HK-2 (cell line): Measurements from ENCODE around the gene PIP5K1C.
A peak's percentile ranks its signal among the peaks of the same experiment; 100 is the strongest.

Experiments used
- DNase-seq: peaks from one replicate; pipeline ENCODE4 v3.0.0-alpha.2; 2018; ENCODE audit not compliant: unreplicated experiment

PIP5K1C gene

DNA sequence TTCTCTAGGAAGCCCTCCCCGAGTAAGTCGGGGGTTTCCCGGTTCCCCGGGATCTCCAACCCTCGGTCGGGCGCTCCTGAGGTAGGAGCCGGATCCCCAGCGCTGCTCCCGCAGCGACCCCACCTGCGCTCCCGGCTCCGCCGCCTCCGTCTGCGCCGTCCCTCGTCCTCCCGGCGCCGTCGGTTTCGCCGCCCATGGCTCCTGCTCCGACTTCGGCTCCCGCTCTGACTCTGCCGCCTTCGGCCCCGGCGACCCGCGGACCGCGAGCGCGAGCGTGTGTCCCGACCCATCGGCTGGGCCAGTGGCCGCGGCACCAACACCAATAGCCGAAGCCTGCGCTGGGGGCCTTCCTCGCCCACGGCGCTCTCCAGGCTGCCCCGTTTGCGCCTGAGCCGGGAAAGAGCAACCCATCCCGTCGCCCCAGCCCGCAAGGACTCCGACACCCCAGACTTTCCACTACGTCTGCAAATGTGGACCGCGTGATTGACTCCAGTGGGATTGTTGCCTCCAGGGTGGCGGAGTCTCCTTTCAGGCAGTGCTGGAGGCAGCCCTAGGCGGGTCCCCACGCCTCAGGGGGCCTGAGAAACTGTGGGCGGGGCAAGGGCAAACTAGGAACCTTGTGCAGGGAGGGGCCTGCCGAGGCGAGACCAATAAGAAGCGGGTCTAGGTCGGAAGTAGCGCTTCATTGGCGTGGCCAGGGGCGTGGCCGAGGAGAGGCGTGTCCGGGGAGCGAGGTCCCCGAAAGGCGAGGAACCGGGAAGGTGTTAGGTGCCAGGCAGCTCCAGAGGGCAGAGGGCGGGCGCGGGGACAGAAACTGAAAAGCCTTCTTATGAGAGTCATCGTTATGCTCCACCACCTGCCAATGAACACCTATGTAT, 73.6 kb downstream of the PIP5K1C start, which contains the start of gene CACTIN:
Gene CACTIN, minus strand, starts transcription at position 318 of the 878 bp plus-strand sequence. Its CDS starts 28 bp downstream, at position 290.
- DNase-seq, result peak; percentile 98

DNA sequence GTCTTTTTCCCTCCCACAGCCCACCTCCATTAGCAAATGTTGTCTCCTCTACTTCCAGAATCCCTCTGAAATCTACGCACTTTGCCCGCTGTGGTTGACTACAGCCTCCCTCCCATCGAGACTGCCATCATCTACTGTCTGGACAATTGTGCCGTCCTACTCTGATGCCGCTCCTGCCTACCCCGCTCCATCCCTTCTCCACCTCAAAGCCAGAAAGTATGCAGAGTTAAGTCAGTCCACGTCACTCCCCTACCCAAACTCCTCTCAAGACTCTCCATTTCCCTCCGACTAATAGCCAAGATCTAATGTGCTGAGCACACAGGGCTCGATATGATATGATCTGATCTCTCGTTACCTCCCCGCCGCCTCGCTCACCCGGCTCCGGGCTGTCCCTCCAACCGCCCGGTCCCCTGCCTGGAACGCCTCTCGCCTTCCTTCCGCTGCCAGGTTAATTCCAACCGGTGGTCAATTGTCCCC, 74.2 kb downstream of the PIP5K1C start:
- DNase-seq, result no peak

DNA sequence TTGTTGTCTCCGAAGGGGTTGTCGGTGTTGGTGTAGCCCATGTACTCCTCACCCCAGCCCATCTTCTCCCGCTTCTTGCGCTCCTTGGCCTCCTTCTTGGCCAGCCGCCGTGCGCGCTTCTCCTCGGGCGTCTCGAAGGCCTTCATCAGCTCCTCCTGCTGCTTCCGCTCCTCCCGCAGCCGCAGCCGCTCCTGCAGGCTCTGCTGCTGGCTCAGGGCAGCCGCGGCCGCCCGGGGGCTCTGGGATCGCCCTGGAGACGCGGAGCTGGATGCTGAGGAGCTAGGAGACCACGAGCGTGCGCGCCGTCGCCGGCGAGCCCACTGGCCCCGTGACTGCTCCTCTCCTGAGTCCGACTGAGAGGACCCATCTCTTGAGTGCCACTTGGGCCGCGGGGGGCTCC, 76.6 kb downstream of the PIP5K1C start:
- no peak for DNase-seq

DNA sequence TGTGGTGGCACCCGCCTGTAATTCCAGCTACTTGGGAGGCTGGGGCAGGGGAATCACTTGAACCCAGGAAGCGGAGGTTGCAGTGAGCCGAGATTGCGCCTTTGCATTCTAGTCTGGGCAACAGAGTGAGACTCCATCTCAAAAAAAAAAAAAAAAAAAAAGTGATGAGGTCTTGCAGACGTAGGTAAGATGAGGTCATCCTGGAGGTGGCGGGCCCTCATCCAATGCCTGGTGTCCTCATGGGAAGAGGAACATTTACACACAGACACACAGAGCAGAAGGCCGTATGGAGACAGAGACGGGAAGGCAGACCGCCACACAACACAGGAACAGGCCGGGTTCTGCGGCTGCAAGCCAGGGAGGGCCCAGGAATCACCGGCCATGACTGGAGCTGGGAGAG, 78.0 kb downstream of the PIP5K1C start:
- DNase-seq, result no peak

DNA sequence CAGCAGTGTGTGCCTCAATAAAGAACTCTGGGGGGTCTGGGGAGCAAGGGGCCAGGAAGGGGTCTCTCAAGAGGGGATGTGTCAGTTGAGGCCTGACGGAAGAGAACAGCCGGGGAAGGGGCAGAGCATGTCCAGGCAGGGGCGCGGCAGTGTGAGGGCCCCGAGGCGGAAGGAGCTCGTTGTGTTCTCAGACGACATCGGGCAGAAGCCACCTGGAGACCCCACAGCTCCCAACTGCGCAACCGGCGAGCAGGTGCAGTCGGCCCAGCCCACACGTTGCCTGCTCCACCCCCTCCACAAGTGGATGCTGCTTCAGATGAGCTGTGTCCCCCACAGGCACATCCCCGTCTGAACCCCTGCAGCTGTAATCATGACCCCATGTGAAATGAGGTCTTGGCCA, 78.6 kb downstream of the PIP5K1C start:
- no peak for DNase-seq

DNA sequence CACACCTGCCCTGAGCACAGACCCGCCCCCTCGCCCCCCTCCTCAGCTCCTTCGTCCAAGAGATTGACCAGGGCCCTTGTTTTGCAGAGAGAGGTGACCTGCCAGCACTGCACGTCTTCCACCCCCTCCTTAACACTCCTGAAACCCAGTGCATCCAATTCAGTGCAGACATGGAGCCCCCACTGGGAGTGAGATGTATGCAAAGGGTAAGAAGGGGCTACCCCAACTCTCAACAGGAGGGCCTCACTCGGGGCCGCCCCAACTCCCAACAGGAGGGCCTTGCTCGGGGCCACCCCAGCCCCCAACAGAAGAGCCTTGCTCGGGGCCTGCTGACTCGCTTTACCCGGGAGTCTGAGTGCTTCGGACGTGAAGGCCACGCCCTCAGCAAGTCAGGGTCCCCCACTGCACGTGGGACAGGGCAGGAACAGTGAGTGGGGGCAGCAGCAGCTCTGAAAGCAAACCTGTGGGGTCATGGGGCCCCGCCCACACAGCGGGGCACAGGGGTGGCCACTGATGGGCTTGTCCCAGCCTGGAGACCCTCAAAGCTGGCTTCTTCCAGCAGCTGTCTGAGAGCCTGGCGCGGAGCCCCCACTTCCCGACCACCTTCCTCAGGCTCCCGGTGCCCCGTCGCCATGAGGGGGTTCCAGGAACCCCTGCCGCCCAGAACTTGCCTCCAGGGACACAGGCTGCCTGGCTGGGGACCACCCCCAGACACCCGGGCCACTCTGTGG, 79.3 kb downstream of the PIP5K1C start:
- no peak for DNase-seq

DNA sequence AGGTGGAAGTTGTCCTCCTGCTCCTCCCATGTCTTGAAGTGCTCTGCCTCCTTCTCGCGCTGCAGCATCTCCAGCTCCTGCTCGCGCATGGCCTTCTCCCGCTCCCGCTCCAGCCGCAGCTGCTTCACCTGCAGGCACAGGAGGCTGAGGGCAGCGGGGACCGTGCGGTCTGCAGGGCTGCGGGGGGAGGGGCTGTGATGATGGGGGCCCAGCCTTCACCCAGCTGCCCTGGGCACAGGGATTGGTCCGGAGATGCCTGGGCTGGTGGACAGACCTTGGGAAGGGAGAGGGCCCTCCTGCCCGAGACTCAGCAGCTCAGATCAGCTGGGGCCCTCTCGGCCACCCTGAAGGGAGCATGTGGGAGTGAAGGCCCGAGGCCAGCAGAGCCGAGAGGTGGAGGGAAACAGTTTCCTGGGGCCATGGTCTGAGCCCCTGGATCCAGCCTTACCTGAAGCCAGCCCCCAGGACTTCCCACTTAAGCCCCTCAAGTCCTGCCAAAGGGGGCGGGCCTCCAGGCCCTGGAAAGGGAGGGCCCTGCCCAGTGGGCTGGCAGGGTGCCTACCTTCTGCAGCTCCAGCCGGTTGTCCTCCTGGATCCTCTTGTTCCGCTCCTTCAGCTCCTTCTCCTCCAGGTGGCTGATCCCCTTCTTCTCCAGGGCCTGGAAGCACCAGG, 80.0 kb downstream of the PIP5K1C start:
- no peak for DNase-seq

DNA sequence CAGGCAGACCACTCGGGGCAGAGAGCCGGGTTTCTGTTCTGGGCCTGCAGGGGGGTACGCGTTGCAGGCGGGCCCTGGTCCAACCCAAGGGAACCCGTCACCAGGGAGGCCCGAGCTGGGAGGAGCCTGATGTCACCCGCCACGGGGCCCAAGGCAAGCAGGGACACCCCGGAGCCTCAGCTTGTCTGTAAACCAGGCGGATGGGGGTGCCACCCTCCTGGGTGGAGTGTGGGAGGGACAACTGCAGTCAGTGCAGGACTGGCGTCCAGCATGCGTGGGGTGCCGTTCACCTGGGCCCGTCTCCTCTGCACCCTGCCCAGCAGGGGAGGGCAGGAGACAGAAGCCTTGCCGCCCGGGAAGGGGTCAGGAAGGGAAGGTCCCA, 80.6 kb downstream of the PIP5K1C start:
- DNase-seq, result no peak

DNA sequence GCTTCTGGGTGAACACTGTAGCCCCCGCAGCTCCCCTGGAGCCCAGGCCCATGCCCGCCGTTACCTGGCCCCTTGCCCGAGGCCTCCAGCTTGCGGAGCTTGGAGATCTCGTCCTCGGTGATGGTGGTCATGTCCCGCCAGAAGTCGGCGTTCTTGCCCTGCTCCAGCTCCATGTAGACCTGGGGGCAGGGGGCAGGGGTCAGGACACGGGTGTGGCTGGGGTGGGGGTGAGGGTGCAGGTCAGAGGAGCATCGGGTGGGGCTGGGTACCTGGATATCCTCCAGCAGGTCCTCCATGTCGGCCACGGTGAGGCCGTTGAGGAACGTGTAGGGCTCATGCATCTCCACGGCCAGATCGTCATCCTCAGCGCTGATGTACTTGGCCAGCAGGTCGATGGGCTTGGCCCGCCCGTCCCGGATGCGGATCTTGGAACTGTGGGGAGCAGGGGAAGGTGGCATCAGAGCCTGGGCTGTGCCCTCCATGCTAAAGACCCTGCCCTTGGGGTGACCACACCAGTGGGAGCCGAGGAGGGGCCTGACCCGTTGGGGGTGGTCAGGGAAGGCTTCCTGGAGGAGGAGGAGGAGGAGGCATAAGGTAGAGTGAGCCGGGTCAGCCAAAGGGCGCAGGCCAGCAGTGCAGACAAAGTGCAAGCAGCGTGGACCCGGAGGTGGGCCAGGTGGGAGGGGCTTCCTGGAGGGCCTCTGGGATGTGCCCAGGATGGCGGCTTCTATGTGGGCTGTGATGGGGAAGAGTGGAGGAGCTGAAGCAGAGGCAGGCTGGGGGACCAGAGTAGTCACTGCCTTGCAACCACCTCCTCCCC, 81.2 kb downstream of the PIP5K1C start:
- no peak for DNase-seq

DNA sequence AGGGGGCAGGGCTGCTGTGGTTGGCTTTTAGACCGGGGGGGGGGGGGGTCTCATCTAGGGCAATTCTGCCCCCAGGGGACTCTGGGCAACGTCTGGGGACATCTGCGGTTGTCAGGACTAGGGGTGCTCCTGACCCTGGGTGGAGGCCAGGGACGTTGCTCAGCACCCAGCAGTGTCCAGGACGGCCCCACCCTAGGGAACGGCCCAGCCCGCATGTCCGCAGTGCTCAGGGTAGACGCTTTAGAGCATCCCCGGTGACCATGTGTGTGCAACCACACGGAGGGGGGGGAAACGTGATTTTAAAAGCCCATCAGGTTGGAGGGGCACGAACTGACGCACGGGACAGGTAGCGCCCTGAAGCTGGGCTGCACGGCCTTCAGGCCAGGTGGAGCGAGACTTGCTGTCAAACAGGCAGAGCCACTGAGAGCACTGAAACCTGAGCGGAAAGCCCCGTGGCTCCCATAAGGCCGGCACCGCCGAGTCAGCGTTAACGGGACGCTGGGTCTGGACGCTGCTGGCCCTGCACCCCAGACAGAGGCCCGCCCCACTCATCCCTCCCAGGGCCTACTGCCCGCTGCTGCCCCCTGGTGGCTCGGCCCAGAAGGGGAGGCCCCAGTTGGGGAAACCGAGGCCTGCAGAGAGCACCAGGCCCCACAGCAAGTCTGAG, 82.0 kb downstream of the PIP5K1C start:
- peak; percentile 29 for DNase-seq

DNA sequence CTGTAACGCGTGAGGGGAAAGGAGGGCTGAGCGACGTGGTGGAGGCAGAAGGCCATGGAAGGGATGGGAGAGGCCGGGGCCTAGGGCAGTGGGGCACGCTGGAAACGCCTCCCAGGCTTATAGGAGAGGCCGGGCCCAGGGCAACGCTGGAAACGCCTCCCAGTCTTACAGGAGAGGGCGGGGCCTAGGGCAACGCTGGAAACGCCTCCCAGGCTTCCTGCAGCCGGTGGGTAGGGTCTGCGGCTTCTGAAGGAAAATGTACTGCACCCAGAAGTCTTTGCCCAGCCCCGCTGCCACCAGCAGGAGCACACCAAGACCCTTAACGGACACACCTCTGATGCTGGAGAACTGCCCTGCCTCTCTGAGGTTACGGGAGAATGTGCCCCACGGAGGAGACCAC, 82.8 kb downstream of the PIP5K1C start:
- DNase-seq, result no peak

DNA sequence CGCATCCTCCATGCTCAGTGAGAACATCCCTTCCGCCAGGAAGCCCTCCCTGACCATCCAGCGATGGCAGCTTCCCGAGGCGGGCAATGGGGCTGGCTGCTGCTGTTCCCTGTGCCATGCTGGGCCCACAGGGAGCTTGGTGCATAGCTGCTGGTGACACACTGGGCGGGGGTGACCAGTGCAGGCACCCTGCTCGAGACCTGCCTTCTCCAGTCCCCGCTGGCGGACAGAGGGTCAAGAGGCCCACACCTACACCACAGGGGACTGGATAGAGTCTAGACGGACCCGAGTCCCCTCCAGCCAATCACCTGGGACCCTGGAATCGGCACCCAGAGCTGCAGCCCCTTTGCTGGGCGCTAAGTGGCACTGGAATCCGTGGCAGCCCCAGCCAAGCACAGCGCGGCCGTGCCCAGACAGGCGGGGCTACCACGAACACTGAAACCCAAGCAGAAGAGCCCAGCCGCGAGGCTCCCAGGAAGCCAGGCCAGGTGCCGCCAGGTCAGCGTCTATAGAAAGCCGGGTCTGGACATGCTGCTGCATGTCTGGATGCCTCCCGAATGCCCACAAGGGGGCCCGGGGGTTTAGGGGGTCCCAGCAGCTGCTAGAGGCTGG, 84.6 kb downstream of the PIP5K1C start:
- no peak for DNase-seq

DNA sequence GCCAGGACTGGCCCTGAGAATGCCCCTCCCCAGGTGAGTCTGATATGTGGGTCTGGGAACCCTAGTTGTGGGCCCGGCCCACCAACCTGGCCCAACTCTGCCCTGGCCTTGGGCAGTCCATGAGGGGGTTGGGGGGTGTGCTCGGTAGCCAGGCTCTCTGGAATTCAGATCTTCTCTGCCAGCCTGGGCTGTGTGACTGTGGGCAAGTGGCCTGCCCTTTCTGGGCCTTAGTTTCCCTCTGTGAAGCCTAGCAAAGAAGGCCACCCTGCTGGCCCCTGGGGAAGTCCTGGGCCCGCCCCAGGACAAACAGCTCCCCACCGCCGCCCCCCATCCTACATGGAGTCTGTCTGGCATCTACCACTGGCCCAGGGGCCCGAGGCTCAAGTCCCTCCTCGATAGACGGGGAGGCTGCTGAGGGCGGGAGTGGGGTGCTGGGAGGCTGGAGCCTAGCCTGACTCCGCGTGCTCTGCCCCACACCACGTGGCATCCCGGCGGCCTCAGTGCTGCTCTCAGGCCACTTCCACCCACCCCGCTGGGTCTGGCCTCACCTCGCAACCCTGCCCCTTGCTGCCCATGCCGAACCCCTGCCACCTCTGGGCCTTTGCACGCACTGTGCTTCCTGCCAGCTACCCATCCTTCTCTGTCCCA, 85.3 kb downstream of the PIP5K1C start:
- no peak for DNase-seq

DNA sequence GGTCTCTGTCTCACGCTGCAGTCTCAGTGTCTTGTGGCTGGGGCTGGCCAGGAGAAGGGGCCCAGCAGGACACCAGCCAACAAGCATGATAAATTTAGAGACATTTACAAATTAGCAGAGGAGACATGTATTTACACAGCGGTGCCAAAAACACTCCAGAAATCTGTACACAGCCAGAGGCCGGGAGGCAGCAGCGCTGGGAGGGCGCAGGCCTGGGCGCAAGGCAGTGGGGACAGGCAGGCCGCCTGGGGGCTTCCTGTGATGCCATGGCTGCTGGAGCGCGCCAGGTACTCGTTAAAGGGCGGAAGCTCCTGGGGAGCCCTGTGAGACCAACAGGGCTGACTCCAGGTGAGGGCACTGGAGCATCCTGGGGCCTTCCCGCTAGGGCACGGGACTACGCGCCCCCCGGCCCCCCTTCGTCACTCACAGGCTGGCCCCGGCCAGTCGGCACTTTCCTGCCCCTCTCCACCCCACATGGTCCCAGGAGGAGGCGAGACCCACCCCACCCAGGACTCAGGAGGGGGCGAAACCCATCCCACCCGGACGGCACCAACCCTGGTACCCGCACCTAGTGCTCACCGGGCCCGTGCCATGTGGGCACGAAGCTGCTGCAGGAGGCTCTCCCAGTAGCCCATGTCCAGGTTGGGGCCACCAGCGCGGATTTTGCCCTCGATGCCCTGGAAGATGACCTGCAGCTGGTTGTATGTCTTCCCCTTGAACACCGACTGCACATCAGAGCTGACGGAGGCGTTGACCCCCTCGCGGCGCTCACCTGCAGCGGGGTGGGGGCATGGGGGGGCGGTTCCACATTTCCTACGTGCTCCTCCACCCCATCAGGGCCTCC, 86.2 kb downstream of the PIP5K1C start:
- no peak for DNase-seq

DNA sequence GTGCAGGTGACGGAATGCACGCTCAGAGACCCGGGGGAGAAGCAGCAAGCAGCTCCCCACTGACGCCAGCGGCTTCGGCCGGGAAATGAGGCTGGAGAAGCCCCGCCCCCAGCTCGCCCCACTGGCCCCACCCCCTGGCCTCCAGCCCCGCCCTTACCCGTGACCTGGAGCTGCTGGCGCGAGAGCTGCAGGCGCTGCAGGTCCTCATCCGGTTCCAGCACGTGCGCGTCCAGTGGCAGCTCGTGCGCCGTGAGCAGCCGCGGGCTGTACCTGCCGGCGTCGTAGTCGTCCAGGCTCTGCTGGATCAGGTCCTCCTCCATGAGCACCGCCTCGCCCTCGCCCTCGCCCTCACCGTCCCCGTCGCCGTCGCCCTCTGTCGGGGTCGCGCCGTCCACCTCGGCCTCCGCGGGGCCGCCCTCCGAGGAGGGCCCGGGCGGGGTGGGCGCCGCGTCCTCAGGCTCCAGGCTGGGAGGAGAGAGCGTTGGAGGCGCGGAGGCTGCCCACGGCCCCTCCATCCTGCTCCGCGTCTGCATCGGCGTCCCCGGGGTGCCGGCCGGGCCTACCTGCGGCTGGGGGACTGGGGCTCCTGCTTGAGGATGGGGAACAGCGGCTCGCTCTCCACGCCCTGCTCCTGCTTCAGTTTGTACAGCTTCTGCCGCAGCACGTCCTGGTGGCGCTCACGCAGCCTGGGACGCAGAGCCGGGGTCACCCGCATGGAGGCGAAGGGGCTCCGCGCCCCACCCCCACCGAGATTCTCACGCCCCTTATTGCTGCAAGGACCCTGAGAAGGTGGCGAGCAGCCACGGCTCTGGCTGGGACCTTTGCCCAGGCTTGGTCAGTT, 87.1 kb downstream of the PIP5K1C start:
- no peak for DNase-seq

DNA sequence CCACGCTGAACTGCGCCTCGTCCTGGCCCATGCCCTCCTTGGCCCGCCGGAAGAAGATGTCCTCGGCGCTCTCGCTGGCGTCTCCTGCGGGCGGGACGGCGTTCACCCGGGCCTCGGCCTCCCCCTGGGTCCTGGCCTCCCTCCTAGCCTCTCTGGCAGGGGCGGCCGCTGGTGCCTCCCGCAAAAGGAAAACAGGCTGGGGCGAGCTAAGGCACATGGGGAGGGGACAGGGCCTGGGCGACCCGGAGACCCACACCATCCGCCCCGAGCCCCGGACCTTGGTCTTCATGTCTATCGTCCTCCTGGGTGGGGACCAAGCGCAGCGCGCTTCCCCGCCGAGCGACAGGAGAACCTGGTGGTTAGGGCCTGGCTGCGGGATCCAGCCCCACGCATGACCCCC, 87.9 kb downstream of the PIP5K1C start:
- DNase-seq, result no peak

DNA sequence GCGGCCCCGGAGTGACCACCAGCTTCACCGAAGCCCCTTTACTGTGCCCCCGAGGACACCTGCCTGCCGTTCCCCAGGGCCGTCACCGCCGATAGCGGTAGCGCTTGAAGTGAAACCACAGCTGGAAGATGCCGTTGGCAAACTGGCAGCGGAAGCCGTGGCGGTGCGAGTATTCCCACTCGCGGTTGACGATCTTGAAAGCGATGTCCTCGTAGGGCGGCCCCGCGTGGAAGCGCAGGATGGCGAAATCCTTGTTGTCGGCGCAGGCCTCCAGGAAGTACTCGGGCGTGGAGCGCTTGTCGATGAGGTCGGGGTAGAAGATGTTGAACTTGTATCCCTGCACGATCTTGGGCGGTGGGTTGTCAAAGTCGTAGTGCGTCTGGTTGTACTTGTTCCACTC, 88.4 kb downstream of the PIP5K1C start:
- no peak for DNase-seq
